Measurements from ENCODE around the gene ARHGEF12. TPM values are rescaled to one million over a fixed set of nuclear protein-coding genes. Genes with fewer than 3 reads are reported as not detected.

The ARHGEF12 gene
- 81.7 TPM for total RNA-seq
- long read RNA-seq, partial matches to known transcripts, result 6 of 32 reads
- long read RNA-seq, other reads (novel, unspliced or antisense), result 26 of 32 reads

GRCh38 chr11:120335908-120336640, at the start of gene ARHGEF12:
ARHGEF12 (plus strand) TSS chr11:120336413; CDS start chr11:120337244, 831 bp downstream.
- intact Hi-C loops (cut with DNase I), result loop anchor here (5.0 to 10.0 kb wide), 2 partner anchors 76 to 99 kb away; no protein-coding TSS in a partner anchor
- peak; percentile 97 for DNase-seq
- ATAC-seq (ENCODE audit: poor library complexity), result peak; percentile 80

GRCh38 chr11:120288021-120288420, 48.2 kb upstream of the ARHGEF12 start:
- no peak for DNase-seq
- intact Hi-C loops (cut with DNase I), result no loop called here
- no peak for ATAC-seq (ENCODE audit: poor library complexity)

GRCh38 chr11:120289426-120289825, 46.8 kb upstream of the ARHGEF12 start:
- intact Hi-C loops (cut with DNase I), result no loop called here
- DNase-seq (no peak), ATAC-seq (ENCODE audit: poor library complexity) (no peak)

GRCh38 chr11:120290956-120291355, 45.3 kb upstream of the ARHGEF12 start:
- intact Hi-C loops (cut with DNase I), result no loop called here
- no peak for DNase-seq

GRCh38 chr11:120293038-120293800, 43.0 kb upstream of the ARHGEF12 start:
- DNase-seq (no peak), ATAC-seq (ENCODE audit: poor library complexity) (no peak)
- intact Hi-C loops (cut with DNase I), result no loop called here

More at GRCh38 chr11:120290956-120291355, 45.3 kb upstream of the ARHGEF12 start:
- no peak for ATAC-seq (ENCODE audit: poor library complexity)

GRCh38 chr11:120294096-120294495, 42.1 kb upstream of the ARHGEF12 start:
- DNase-seq (no peak), ATAC-seq (ENCODE audit: poor library complexity) (no peak)
- intact Hi-C loops (cut with DNase I), result no loop called here

- intact Hi-C loops (cut with DNase I), result no loop called here
- no peak for ATAC-seq (ENCODE audit: poor library complexity)
- no peak for DNase-seq
Measured at GRCh38 chr11:120295099-120295498, 41.1 kb upstream of the ARHGEF12 start.

GRCh38 chr11:120296554-120296953, 39.7 kb upstream of the ARHGEF12 start:
- intact Hi-C loops (cut with DNase I), result no loop called here
- ATAC-seq (ENCODE audit: poor library complexity) (no peak), DNase-seq (no peak)

GRCh38 chr11:120298461-120298860, 37.8 kb upstream of the ARHGEF12 start:
- ATAC-seq (ENCODE audit: poor library complexity), result no peak
- intact Hi-C loops (cut with DNase I), result no loop called here

GRCh38 chr11:120302001-120302805, 34.0 kb upstream of the ARHGEF12 start:
- ATAC-seq (ENCODE audit: poor library complexity) (no peak), DNase-seq (no peak)
- intact Hi-C loops (cut with DNase I), result loop anchor here (2.0 kb wide), 1 partner anchor 129 kb away; no protein-coding TSS in a partner anchor

More at GRCh38 chr11:120298461-120298860, 37.8 kb upstream of the ARHGEF12 start:
- DNase-seq, result no peak

GRCh38 chr11:120303004-120303637, 33.1 kb upstream of the ARHGEF12 start:
- ATAC-seq (ENCODE audit: poor library complexity) (peak; percentile 86), DNase-seq (peak; percentile 63)
- intact Hi-C loops (cut with DNase I), result loop anchor here (2.0 kb wide), 1 partner anchor 130 kb away; no protein-coding TSS in a partner anchor

GRCh38 chr11:120304526-120304925, 31.7 kb upstream of the ARHGEF12 start:
- no peak for ATAC-seq (ENCODE audit: poor library complexity)
- DNase-seq, result no peak
- intact Hi-C loops (cut with DNase I), result no loop called here

GRCh38 chr11:120305286-120305685, 30.9 kb upstream of the ARHGEF12 start:
- ATAC-seq (ENCODE audit: poor library complexity), result no peak
- DNase-seq, result no peak
- intact Hi-C loops (cut with DNase I), result no loop called here

GRCh38 chr11:120306519-120307242, 29.5 kb upstream of the ARHGEF12 start:
- DNase-seq (no peak), ATAC-seq (ENCODE audit: poor library complexity) (no peak)
- intact Hi-C loops (cut with DNase I), result no loop called here

GRCh38 chr11:120307476-120307875, 28.7 kb upstream of the ARHGEF12 start:
- no peak for DNase-seq
- intact Hi-C loops (cut with DNase I), result no loop called here
- ATAC-seq (ENCODE audit: poor library complexity), result no peak

- intact Hi-C loops (cut with DNase I), result no loop called here
- no peak for ATAC-seq (ENCODE audit: poor library complexity)
- DNase-seq, result no peak
Measured at GRCh38 chr11:120308081-120308480, 28.1 kb upstream of the ARHGEF12 start.

- DNase-seq, result no peak
- intact Hi-C loops (cut with DNase I), result no loop called here
- no peak for ATAC-seq (ENCODE audit: poor library complexity)
Measured at GRCh38 chr11:120310870-120311269, 25.3 kb upstream of the ARHGEF12 start.

- intact Hi-C loops (cut with DNase I), result no loop called here
- ATAC-seq (ENCODE audit: poor library complexity), result no peak
Measured at GRCh38 chr11:120314861-120315260, 21.4 kb upstream of the ARHGEF12 start.

More at GRCh38 chr11:120314861-120315260, 21.4 kb upstream of the ARHGEF12 start:
- DNase-seq, result no peak

All from Right ventricle myocardium superior (tissue), 1 donor.